HG02884 (cell line): Measurements from ENCODE around the gene RIMBP3B.
"Not testable (repeated sequence)": the region's sequence is repeated elsewhere in the genome, so short reads cannot be mapped to it uniquely, and the experiment has no call there.

Source experiments
- ATAC-seq: cut with Tn5 transposase; IDR thresholded peaks from one replicate; pipeline ENCODE4 v1.9.1; 2021; ENCODE audit warnings: mild to moderate bottlenecking, moderate library complexity; ENCODE audit not compliant: unreplicated experiment

Gene RIMBP3B

GRCh38 chr22:21383701-21384467 lies at the start of gene RIMBP3B:
RIMBP3B (plus strand) TSS chr22:21383751; CDS start chr22:21383859, 108 bp downstream.
- not testable (repeated sequence) for ATAC-seq

- not testable (repeated sequence) for ATAC-seq
Observed at GRCh38 chr22:21357527-21357926, 26.0 kb upstream of the RIMBP3B start.

GRCh38 chr22:21360525-21360924 lies 23.0 kb upstream of the RIMBP3B start:
- ATAC-seq, result not testable (repeated sequence)

GRCh38 chr22:21362473-21362872 lies 21.1 kb upstream of the RIMBP3B start:
- not testable (repeated sequence) for ATAC-seq

- not testable (repeated sequence) for ATAC-seq
Observed at GRCh38 chr22:21363061-21363460, 20.5 kb upstream of the RIMBP3B start.

GRCh38 chr22:21363803-21364202 lies 19.7 kb upstream of the RIMBP3B start:
- ATAC-seq, result not testable (repeated sequence)

GRCh38 chr22:21364362-21364761 lies 19.2 kb upstream of the RIMBP3B start:
- not testable (repeated sequence) for ATAC-seq

GRCh38 chr22:21365337-21365736 lies 18.2 kb upstream of the RIMBP3B start:
- ATAC-seq, result not testable (repeated sequence)

GRCh38 chr22:21368603-21369310 lies 14.8 kb upstream of the RIMBP3B start:
- ATAC-seq, result not testable (repeated sequence)

- not testable (repeated sequence) for ATAC-seq
Observed at GRCh38 chr22:21375880-21376279, 7.7 kb upstream of the RIMBP3B start.

GRCh38 chr22:21384468-21385357 lies 1.2 kb downstream of the RIMBP3B start:
- not testable (repeated sequence) for ATAC-seq

GRCh38 chr22:21389480-21389879 lies 5.9 kb downstream of the RIMBP3B start:
- not testable (repeated sequence) for ATAC-seq

GRCh38 chr22:21390013-21390412 lies 6.5 kb downstream of the RIMBP3B start:
- not testable (repeated sequence) for ATAC-seq

GRCh38 chr22:21394613-21395012 lies 11.1 kb downstream of the RIMBP3B start:
- ATAC-seq, result not testable (repeated sequence)

GRCh38 chr22:21401197-21401969 lies 17.8 kb downstream of the RIMBP3B start:
- ATAC-seq, result not testable (repeated sequence)

- ATAC-seq, result not testable (repeated sequence)
Observed at GRCh38 chr22:21402763-21403314, 19.3 kb downstream of the RIMBP3B start.

GRCh38 chr22:21407139-21407538 lies 23.6 kb downstream of the RIMBP3B start:
- not testable (repeated sequence) for ATAC-seq

- not testable (repeated sequence) for ATAC-seq
Observed at GRCh38 chr22:21407792-21408191, 24.2 kb downstream of the RIMBP3B start.

- ATAC-seq, result not testable (repeated sequence)
Observed at GRCh38 chr22:21416375-21416774, 32.8 kb downstream of the RIMBP3B start.
